HG03571 (cell line): Measurements from ENCODE around the gene TAF11L2.
"Not testable (repeated sequence)": the region's sequence is repeated elsewhere in the genome, so short reads cannot be mapped to it uniquely, and the experiment has no call there.

Experiments
- ATAC-seq: cut with Tn5 transposase; IDR thresholded peaks from one replicate; pipeline ENCODE4 v1.9.1; 2021; ENCODE audit not compliant: unreplicated experiment

Gene TAF11L2

GRCh38 chr5:17497931-17498330, at the start of gene TAF11L2:
Gene TAF11L2, plus strand, starts transcription at chr5:17498231.
- not testable (repeated sequence) for ATAC-seq

- ATAC-seq, result no peak
These were observed 49.2 kb upstream of the TAF11L2 start for GRCh38 chr5:17448877-17449276.

GRCh38 chr5:17452936-17453335, 45.1 kb upstream of the TAF11L2 start:
- ATAC-seq, result no peak

- no peak for ATAC-seq
These were observed 42.1 kb upstream of the TAF11L2 start for GRCh38 chr5:17455942-17456341.

GRCh38 chr5:17461793-17462192, 36.2 kb upstream of the TAF11L2 start:
- ATAC-seq, result no peak

- no peak for ATAC-seq
These were observed 34.4 kb upstream of the TAF11L2 start for GRCh38 chr5:17463653-17464052.

GRCh38 chr5:17470064-17470463, 28.0 kb upstream of the TAF11L2 start:
- no peak for ATAC-seq

GRCh38 chr5:17475064-17475463, 23.0 kb upstream of the TAF11L2 start:
- not testable (repeated sequence) for ATAC-seq

- no peak for ATAC-seq
These were observed 21.0 kb upstream of the TAF11L2 start for GRCh38 chr5:17477043-17477442.

- ATAC-seq, result no peak
These were observed 20.3 kb upstream of the TAF11L2 start for GRCh38 chr5:17477573-17478265.

GRCh38 chr5:17481378-17481777, 16.7 kb upstream of the TAF11L2 start:
- ATAC-seq, result no peak

GRCh38 chr5:17482790-17483189, 15.2 kb upstream of the TAF11L2 start:
- no peak for ATAC-seq

GRCh38 chr5:17486464-17487173, 11.4 kb upstream of the TAF11L2 start:
- not testable (repeated sequence) for ATAC-seq

GRCh38 chr5:17487174-17487512, 10.9 kb upstream of the TAF11L2 start:
- ATAC-seq, result no peak

- not testable (repeated sequence) for ATAC-seq
These were observed 6.8 kb upstream of the TAF11L2 start for GRCh38 chr5:17491257-17491656.

- ATAC-seq, result no peak
These were observed 5.3 kb upstream of the TAF11L2 start for GRCh38 chr5:17492770-17493169.

GRCh38 chr5:17497446-17497845, 585 bp upstream of the TAF11L2 start:
- ATAC-seq, result no peak

- no peak for ATAC-seq
These were observed 13.8 kb downstream of the TAF11L2 start for GRCh38 chr5:17511775-17512325.

GRCh38 chr5:17517526-17517925, 19.5 kb downstream of the TAF11L2 start:
- not testable (repeated sequence) for ATAC-seq

GRCh38 chr5:17518067-17518466, 20.0 kb downstream of the TAF11L2 start, which contains the start of gene TAF11L3:
Gene TAF11L3, plus strand, starts transcription at chr5:17518367.
- ATAC-seq, result not testable (repeated sequence)

GRCh38 chr5:17519508-17519907, 21.5 kb downstream of the TAF11L2 start:
- not testable (repeated sequence) for ATAC-seq

- not testable (repeated sequence) for ATAC-seq
These were observed 23.5 kb downstream of the TAF11L2 start, which contains the start of gene TAF11L4 for GRCh38 chr5:17521501-17521900. Gene TAF11L4, plus strand, starts transcription at chr5:17521801.
